NCI-H128 (cell line): Measurements from ENCODE around the gene TRAPPC3.
"Not testable (repeated sequence)": the region's sequence is repeated elsewhere in the genome, so short reads cannot be mapped to it uniquely, and the experiment has no call there.

ENCODE experiments used
- DNase-seq: peaks from one replicate; lab custom pipeline; 2025; ENCODE audit not compliant: unreplicated experiment; lab: John Stamatoyannopoulos, UW

TRAPPC3 gene

DNA sequence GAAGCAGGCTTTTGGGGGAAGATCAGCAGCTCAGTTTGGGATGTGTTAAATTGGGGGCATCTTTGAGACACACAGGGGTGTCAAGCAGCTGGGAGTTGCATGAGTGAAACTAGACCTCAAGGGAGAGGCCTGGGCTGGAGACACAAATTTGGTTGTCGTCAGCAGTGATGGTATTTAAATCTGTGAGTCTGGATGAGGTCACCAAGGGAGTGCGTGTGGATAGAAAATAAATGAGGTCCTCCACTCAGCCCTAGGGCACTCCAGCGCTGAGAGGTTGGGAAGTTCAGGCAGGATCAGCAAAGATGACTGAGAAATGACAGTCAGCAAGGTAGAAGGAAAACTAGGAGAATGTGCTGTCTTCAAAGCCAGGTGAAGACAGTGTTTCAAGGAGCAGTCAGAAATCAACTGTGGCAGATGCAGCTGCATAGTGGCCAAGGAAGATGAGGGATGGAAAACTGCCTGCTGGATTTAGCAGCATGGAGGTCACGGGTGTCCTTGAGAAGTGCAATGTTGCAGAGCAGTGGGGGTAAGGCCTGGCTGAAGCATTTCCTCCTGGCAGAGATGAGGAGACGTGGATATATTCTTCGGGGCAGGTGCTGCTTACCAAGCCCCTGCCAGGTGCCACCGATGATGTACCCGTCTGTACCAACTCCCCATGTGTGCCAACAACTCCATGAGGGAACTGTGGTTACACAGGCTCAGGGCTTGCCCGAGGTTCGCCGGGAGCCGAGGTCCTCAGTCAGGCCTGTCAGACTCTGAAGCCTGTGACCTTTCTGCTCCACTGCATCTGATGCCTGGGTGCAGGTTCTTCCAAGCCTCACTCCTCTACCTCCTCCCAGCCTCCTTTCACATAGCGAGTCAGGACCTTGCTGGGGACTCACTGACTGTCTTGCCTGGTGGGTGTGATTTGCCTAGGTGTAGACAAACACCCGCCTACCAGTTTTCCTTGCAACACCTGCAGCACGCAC, 17.9 kb upstream of the TRAPPC3 start:
- no peak for DNase-seq

DNA sequence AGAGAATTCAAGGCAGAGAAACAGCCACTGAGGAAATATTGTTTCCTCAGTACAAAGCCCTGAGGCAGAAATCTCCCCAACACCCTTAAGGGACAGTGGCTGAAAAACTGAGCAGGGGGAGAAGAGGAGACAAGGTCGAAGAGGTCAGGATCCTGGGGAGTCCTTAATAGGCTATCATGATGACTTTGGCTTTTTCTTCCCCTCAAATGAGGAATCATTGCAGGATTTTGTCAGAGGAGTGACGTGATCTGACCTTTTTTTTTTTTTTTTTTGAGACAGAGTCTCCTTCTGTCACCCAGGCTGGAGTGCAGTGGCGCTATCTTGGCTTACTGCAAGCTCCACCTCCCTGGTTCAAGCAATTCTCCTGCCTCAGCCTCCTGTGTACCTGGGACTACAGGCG, 16.9 kb upstream of the TRAPPC3 start:
- DNase-seq, result no peak

DNA sequence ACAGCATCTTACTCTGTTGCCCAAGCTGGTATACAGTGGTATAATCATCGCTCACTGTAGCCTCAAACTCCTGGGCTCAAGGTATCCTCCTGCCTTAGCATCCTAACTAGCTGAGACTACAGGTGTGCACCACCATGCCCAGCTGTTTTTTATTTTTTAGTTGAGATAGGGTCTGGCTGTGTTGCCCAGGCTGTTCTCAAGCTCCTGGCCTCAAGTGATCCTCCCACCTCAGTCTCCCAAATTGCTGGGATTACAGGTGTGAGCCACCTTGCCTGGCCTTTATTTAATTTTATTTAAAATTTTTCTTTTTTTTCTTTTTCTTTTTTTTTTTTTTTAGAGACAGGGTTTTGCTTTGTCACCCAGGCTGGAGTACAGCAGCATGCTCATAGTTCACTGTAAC, 15.9 kb upstream of the TRAPPC3 start:
- DNase-seq, result no peak

DNA sequence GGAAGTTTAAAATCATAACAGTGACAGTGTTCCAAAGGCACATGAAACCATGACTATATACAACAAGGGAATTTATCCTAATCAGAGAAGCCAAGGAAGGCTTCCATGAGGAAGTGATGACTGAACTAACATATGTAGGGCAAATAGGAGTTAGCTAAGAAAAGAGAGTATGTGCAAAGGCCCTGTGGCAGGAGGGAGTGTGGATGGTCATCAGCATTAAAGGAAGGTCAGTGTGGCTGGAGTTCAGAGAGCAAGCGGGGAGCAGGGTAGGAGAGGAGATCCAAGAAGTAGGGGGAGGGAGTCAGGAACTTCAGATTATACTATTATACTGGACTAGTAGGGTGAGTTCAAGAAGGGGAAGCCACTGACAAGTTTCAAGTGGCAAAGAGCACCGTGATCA, 15.1 kb upstream of the TRAPPC3 start:
- no peak for DNase-seq

DNA sequence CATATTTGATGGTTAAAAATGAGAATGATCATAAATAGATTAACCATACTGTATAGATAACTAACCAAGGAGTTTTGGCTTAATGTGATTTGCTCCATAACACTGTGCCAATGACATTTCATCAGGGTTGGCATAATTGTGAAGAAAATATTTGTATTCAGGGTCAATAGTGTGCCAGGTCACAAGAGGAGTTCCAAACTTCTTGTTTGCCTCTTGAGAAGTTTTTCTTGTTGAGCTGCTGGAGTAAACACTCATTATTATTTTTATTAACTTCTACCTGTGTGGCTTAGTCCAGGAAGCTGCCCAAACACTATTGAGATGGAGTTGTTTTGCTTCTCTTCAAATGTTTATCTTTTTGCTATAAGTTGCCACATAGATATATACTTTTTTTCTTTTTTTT, 14.1 kb upstream of the TRAPPC3 start:
- DNase-seq, result no peak

DNA sequence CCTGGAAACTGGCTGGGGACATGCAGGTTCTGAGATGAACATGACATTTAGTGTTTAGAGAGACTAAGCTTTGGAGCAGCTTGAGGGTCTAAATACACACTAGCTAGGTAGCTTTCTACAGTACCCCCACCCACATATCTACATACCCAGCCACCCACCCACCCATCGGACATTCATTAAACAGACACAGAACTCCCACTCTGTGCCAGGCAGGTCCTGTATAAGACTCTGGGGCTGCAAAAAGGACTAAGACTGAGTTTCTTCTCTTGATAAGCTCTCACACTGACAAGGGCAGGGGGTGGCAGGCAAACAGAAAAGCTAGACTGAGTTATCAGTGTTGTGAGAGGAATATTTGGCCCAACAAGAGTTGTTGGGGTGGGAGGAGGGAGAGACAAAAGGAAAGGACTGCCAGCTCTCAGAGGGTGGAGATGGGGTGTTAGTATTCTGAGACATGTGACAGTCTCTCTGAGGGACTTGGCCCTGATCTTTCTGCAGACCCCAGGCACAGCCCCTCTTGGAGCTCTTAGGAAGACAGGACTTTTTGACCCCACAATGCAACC, 13.5 kb upstream of the TRAPPC3 start:
- no peak for DNase-seq

DNA sequence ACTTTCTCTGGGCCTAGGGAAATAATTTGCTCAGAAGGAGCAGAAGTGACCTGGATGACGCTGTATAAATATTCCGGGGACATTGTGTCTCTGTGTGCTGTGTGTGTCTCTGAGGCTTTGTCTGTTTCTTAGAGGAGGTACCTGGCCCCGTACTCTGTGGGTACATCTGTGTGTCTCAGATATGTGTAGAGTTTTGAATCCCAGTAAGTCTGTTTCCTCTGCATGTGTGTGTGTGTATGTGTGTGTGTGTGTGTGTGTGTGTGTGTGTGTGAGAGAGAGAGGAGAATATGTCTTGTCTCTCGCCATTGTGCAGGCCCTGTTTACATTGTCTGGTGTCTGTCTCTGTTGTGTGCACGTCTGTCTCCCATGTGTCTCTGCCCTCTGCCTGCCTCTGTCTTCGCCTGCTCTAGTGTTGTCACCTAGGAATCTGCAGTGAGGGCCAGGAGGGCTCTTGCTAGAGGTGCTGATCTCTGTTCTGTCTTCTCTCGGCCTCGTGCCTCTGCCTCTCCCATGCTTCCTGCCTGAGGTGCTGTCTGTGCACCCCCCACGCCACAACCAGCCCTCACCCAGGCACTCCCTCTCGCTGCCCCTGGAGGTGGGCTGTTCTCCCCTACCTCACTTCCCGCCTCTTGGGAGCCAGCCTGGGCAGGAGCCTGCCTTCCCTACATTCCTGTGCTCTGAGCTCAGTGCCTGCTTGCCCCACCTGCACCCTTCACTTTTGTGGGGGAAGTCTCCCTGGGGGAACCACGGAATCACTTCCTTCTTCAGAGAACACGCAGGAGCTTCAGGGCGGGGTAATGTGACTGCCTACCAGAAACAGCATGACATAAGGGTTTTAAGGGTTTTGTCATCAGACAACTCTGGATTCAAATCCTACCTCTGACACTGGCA, 12.6 kb upstream of the TRAPPC3 start:
- no peak for DNase-seq

DNA sequence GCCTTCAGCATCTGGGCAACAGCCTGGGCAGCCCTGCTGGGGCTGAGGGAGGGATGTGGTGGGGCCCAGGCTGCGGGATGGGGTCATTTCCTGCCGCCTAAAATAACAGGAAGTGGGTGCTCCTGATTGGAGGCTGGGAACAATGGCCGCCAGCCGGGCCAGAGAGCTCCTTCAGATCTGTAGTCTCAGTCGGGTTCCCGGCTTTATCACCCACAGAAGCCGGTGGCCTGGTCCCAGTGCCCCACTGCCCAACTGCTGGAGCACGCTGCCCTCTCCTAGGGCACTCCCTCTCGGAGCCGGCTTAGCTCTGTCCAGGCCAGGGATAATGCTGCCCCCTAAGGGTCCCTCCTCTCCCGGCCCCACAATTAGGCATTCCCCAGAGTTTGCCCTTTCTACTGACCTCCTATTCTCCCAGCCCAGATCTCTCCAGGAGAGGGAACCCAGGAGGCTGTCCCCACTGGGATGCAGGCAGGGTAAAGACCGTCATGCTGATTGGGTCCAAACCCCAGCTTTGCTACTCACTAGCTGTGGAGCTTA, 11.7 kb upstream of the TRAPPC3 start:
- no peak for DNase-seq

DNA sequence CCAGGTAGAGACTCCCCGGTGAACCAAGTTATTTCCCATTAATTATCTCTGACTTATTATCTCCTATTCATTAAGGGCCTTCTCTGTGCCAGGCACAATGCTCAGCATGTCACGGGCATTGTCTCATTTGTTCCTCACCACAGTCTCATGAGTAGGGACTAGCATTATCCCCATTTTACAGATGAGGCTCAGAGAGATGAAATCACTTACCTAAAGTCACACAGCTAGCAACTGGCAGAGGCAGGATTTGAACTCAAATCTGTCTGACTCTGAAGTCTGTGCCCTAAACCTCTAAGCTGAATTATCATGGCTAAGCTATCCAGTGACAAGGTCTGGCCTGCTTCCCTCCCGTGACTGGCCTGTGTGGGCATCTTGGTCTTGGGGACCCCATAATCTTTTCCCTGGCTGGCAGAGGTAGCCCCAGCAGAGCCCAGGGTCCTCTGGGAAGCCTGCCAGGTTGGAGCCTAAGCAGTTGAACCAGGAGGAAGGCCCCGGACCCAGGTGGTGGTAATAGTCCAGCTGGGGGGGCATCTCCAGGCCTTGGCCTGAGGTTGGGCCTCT, 11.2 kb upstream of the TRAPPC3 start:
- no peak for DNase-seq

DNA sequence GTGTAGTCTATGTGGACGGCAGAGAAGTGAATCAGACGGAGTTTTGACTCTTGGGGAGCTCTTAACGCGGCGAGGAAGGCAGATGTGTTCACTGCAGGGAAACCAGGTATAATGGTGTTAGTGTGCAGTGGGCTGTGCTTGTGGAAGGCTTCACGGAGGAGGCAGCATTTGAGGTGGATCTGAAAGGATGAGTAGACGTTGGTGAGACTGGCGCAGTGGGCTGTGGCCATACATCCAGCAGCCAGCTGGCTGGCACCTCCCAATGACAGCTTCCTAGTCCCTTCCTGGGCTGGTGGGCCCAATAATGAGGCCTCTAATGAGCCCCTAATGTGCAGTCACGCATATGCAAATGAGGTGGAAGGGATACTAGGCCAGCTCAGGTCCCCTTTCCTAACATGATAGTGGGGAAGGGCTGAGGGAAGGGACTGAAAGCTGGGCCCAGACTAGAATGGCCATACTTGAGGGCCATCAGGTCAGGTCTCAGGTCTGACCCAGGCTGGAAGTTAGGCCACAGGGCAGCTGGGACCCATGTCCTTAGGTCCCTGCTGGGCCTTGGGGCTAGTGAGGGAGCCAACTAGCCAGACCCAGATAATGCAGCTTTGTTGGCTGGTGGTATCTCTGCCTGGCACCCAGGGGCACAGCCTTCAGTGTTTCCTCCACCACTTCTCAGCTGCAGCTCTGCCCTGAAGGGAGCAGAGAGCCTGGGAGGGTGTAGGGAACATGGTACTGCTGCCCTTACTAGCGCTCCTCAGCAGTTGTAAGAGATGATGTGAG, 10.5 kb upstream of the TRAPPC3 start:
- no peak for DNase-seq

DNA sequence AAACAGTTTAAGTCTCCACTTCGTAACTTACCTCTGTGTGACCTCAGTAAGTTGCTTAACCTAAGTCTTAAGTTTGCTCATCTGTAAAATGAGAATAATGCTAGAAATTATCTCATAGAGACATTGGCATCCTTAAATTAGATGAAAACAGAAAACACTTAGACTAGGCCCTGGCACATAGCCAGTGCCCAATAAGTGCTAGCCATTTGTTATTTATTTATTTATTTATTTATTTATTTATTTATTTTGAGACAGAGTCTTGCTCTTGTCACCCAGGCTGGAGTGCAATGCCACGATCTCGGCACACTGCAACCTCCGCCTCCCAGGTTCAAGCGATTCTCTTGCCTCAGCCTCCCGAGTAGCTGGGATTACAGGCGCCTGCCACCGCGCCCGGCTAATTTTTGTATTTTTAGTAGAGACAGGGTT, 9.6 kb upstream of the TRAPPC3 start:
- not testable (repeated sequence) for DNase-seq

DNA sequence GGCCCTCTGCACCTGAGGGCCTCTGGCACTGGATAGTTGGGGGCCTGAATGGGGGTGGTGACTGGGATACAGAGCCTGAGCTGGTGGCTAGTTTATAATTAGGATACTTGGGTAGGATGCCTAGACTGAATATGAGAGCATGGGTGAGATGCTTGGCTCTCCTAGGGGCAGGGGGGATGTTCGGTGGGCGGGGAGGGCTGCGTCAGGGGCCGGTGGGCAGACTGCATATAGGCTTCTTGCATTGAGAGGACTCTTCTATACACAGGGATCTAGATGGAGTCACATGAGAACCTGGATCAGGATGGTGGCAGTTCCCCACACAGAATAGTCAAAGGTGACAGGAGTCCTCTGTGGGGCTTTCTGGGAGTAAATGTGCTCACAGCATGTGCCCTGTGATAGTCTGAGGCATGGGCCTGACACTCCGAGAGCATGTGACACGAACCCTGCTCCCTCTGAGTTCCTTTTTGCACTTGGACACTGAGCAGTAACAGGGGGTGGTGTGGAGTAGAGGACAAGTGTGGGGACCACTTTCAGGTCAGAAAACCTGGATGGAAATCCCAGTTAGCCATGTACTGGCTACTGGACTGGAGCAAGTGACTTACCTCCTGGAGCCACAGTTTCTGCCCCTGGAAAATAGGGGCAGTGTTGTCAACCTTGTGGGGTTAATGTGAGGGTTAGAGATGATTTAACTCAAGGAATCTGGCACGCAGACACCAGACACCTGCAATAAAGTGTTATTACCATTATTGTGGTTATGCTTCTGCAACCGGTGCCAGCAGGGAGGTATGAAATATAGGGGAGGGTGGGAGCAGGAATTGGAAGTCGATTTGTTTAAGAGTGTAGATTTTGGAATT, 8.9 kb upstream of the TRAPPC3 start:
- no peak for DNase-seq

DNA sequence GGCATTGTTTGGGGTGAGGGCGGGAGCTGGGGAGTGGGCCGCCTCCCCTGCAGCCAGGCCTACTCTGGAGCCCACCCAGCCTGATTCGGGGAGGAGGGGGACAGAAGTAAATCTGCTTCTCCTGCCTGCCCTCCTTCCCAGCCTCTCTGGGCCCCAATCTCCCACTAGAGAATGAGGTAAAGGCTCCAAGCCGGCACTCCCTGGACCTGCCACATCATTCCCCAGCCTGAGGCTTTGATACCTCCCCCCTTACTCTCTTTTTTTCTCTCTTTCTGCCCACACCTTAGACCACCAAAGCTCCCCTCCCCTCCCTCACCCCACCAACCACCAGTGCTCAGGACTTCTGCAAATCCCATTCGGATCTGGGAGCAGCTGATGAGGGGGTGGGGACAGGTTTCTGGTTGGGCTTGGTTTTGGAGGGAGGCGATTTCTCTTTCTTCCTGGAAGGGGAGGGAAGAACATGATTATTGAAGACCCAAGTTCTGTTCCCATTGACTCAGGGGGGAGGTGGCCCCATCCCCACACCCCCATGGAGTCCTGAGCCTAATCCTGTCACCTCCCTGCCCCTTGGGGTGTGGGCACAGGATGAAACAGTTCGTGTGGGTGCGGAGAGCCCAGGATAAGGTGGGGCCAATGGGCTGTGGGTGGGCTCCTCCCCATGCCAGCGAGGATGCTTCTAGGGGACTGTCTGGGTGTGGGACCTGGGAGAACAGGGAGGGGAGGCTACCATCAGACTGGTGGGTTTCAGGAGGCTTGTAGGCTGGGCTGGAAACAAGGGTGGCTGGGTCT, 8.0 kb upstream of the TRAPPC3 start:
- no peak for DNase-seq

DNA sequence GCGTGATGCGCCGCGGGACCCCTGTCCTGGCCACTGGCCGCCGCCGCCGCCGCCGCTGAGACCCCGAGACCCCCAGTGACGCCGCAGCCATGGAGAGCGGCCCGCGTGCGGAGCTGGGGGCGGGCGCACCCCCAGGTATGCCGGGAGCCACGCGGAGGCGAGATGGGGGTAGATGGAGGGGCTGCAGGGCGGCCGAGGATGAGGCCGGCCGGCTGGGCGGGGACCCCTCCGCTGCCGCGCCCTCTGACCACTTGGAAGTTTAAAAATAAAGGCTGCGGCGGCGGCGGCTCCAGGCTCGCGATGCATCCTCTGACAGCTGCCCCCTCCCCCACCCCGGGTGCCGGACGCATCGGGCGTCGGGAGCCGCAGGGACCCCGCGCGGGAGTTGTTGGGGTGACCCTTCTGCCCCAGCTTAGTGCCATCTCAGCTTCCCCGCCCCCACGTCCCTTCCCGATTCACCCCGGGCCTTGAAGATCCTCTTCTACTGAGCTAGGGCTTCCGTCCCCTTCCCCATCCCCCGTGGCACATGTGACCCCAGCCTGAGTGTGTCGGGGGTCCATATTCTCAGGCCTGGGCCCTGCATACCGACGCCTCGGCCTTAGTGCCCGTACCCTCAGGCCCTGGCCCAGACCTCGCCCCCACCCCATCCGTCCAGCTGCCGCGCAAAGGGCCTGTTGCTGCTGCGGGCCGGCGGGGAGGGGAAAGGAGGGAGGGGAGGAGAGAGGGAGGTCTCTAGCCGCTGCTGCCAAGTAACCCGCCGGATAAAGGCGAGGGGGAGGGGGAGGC, 7.2 kb upstream of the TRAPPC3 start:
- DNase-seq, result no peak

DNA sequence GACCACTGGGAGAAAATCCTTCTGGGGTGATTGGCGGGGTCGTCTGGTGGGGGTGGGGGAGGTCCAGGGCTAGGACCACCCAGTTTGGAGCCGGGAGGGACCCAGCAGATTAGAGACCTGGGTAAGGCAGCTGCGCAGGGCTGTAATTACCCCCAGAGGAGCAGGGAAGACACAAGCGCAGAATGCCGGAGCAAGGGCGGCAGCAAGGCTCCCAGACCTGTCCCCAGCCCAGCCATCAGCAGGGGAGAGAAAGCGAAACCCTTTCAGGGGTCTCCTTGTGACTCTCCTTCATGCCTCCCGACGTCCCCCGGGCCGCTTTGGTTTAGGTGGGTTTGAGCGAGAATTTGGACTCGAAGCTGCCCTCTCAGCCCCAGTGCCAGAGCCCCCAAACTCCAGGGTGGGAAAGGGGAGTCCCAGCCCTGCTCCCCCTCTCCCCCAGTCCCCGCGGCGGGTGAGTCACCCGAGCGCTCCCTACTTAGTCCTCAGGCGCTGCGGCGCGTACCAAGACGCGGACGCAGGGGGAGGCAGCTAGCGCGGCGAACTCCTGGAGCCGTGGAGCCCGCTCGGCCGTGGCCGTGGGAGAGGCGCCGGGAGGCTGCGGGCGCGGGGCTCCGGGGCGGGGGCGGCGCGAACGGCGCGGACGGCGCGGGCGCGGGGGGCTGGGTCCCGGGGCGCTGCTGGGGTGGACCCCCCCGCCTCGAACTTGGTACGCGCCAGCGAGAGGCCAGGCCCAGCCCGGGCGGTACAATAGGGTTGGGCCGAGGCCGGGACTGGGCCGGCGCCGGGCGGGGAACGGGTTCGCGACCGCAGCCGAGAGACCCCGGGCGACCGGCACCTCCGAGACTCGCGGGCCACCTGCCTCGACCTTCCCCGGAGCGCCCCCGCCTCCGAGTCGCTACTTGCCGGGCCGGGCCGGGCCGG, 6.4 kb upstream of the TRAPPC3 start, which contains the start of gene MAP7D1:
TSS of gene MAP7D1 (plus strand) at position 753 of the 921 bp plus-strand sequence. CDS start 258 bp downstream, outside the sequence.
- DNase-seq, result peak; percentile 80

DNA sequence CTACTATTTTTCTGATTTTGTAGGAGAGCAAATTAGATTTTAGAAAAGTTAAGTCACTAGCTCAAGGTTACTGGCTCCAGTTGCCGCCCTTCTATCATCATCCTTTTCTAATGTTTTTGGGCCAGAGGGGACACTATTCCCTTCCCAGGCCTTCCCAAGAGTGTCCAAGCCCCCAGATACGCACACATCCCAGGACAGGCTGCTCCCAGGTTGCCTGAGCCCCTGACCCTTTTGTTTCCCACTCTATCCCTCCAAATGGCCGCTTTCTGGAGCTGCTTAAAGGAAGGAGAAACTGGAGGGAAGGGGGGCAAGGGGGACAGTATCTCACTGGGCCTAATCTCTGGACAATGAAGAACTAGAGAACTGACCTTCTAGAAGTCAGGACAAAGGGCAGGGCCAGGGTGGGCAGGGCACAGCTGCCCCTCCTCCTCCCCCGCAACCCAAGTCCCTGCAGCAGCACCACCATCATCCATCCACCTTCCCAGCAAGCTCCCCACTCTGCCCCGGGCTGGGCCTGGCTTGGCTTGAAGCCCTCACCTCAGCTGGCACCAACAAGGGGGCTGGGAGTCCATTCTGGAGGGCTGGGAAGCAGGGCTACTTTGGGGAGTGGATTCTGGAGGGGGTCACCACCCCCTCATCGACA, 5.6 kb upstream of the TRAPPC3 start:
- no peak for DNase-seq
